HG02970 (cell line): ENCODE data around the gene CSRNP3.

Experiments
- ATAC-seq: cut with Tn5 transposase; IDR thresholded peaks from one replicate; pipeline ENCODE4 v1.9.1; 2021; ENCODE audit warnings: mild to moderate bottlenecking, moderate library complexity, moderate number of reproducible peaks; ENCODE audit not compliant: unreplicated experiment, low FRiP score

CSRNP3 gene, protein sequence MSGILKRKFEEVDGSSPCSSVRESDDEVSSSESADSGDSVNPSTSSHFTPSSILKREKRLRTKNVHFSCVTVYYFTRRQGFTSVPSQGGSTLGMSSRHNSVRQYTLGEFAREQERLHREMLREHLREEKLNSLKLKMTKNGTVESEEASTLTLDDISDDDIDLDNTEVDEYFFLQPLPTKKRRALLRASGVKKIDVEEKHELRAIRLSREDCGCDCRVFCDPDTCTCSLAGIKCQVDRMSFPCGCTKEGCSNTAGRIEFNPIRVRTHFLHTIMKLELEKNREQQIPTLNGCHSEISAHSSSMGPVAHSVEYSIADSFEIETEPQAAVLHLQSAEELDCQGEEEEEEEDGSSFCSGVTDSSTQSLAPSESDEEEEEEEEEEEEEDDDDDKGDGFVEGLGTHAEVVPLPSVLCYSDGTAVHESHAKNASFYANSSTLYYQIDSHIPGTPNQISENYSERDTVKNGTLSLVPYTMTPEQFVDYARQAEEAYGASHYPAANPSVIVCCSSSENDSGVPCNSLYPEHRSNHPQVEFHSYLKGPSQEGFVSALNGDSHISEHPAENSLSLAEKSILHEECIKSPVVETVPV

DNA sequence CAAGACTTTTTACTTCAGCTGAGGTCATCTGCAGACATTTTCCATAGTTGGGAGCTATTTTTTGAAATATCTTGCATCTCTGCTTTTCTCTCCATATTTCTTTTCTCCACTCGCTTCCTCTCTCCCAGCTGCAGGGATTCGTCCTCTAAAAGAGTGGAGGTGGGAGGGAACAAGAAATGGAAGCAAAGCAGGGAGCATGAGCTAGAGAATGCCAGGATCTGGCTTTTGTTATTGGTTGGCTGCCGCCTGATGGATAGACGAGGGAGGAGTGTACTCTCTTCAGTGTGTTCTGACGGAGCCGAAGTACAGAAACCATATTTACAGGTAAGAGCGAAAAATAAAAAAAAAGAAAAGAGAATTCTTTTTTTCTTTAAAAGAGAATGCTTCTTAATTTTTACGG, at the start of gene CSRNP3:
CSRNP3 (plus strand) TSS at position 282 of the 400 bp plus-strand sequence. CDS start 125,368 bp downstream, outside the sequence.
- no peak for ATAC-seq

DNA sequence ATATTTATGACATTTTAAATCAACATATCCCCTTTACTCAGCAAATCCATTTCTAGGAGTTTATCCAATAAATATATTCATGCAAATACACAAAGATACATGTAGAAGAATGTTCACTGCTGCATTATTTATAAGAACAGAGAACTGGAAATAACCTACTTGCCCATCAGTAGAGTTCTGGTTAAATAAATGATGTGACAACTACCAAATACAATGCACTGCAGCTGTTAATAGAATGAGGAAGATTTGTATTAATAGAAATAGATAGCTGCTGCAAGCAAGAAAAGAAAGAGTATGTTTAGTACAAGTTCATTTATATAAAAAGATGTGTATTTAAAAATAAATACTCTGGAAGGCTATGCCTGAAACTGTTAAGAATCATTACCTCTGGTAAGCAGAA, 49.3 kb upstream of the CSRNP3 start:
- no peak for ATAC-seq

DNA sequence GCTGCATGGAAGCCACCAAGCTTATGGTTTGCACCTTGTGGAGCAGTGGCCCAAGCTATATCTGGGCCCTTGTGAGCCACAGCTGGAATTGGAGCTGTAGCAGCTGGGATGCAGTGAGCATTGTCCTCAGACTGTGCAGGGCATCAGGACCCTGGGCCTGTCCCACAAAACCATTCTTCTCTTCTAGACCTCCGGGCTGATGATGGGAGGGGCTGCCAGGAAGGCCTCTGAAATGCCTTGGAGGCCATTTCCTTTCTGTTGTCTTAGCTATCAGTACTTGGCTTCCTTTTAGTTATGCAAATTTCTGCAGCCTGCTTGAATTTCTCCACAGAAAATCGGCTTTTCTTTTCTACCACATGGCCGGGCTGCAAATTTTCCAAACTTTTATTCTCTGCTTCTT, 46.4 kb upstream of the CSRNP3 start:
- no peak for ATAC-seq

DNA sequence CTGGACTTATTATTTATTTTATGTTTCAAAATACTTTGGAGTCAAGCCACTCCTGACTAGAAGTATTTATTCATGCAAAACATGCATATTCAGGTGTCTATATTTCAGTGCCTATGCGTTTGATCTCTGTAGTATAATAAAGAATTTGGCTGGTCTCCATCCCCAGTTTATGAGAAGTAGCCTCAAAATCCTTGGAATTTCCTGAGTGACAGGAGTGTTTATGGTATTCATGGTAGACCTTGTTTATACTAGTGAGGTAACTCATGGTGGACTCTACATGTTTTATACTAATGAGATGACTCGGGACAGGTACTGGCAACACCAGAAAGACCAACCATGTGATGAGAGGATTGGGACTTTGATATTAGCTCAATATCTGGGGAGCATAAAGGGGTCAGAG, 43.9 kb upstream of the CSRNP3 start:
- no peak for ATAC-seq

DNA sequence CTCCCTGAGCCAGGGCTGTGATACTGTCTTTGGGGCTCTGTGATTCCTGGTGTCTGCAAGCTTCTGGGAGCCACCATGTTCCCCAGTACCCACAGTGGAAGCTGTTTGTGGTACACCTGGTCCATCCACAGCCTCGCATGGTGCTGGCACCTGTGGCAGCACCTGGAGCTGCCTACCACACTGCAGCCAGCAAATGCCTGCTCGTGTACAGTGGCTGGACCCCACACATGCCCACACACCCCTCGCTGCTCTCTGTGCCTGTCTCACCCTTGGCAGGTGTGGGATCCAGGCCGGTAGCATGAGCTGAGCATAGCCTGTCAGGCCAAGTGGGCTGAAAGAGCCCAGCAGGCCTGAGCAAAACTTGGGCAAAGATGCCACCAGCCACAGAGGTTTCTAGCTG, 41.8 kb upstream of the CSRNP3 start:
- ATAC-seq: no peak

DNA sequence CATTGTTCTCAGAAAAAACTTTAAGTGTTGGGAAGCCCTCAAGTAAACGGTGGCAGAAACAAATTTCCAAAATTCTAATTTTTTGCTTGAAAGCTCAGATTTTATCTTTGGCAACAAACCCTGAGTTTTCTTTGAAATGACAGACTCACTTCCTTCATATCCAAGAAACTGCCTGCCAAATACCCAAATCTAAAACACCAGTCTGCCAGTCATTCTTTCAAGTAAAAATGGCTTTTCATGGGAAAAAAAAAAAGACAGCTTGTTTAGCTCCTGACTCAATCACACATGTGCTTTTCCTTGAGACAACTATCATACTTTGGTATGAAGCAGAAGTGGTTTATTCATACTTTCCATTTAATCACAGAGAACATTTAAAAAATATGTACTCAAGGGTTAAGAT, 40.6 kb upstream of the CSRNP3 start:
- ATAC-seq: no peak

DNA sequence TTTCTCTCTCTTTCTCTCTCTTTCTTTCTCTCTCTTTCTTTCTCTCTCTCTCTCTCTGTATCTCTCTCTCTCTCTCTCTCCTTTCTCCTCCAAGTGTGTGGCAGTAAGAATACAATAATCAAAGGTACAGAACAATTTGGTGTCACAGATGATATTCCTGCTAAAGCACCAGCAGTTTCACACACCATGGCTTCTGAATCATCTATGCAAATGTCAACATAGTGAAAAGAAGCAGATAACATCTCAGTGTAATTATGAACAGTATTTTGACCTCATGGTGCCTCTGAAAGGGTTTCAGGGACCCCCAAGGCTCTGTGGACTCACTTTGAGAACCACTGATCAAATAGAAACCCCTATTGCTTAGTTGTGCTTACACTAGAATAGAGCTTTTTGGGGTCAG, 38.5 kb upstream of the CSRNP3 start:
- no peak for ATAC-seq

DNA sequence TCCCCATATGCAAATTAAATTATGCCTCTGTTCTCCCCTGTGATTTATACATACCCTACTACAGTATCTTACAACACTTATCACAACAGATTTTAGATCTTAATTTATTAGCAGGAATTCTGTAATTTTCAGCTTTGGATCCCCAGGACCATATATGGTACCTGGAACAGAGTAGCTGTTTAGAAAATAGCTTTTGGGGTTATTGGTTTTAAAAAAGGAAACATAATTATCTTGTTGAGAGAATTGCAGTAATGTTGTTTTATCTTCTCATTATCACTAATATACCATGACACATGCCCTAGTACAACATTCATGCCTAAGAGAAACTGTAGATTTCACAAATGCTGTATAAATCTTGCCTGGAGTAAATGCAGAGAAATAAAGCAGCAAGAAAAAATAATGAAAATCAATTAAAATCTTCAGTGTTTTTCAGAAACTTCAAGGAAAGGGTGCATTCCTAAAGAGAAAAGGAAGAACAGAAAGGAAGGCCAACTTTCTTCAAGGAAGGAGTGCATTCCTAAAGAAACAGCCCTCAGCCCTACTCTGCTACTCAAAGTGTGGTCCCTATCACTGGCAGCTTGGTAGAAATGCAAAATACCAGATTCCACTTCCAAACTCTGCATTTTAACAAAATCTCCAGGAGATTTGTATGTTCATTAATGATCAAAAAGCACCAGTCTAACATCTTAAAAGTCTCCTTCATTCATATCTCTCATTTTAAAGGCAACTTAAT, 37.1 kb upstream of the CSRNP3 start:
- no peak for ATAC-seq

DNA sequence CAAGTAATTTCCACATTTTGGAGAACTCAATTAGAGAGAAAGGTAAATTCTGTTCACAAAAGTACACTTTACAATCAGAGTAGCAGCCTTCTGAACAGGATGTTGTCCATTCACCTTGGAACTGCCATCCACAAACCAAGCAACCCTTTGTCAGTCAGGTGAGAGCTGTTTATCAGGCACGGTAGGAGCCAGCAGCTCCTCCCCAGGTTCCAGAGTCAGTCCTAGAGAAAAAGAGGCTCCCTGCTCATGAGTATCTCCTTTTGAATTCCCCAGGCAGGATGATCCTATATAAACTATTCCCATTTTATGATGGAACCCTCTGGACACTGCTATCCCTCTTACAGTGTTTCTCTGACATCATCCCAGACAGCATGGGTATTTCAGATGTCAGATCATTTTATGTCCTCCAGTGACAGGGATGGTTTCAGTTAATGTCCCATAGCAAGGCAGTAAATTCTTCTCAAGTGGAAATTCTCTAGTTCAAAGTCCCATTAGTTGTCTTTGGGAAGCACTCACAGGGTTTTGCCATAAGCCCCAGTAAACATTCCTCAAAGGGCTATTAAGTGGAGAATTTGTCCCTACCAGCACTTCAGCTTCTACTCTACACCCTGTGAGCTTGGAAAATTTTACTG, 34.5 kb upstream of the CSRNP3 start:
- ATAC-seq: no peak

DNA sequence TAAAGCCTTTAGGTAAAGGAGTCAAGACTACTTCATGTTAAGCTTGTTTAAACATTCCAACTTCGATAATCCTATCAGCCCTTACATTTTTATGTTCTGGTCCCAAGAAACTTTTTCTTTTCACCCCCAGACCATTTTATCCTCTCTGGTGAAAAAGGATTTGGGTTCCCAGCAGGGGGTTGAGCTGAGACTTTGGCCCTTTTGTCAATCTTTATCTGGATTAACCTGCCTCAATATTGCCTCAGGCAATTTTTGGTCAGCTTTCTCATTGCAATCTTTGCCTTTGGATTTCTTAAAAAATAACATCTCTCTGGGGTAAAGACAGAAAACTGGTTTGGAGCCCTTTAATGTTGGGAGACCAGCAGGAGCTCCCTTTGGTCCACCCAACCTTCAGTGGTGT, 33.9 kb upstream of the CSRNP3 start:
- no peak for ATAC-seq

DNA sequence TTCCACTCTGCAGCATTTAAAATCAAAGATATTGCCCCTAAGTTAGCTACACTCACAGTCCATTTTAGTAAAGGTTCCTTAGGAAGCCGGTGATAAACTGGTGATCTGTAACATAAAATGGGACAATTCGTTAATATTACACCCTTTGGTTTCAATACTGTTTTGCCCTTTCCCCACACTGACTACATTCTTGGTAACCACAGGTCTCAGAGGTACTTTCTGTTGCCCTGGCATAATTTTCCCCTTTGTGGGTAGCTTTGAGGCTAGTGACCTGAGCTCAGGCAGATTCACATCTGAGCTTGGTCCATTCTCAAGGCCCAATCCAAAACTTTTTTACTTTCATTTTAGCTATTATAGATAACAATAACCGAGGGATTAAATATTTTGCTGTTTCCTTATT, 32.9 kb upstream of the CSRNP3 start:
- ATAC-seq: no peak

DNA sequence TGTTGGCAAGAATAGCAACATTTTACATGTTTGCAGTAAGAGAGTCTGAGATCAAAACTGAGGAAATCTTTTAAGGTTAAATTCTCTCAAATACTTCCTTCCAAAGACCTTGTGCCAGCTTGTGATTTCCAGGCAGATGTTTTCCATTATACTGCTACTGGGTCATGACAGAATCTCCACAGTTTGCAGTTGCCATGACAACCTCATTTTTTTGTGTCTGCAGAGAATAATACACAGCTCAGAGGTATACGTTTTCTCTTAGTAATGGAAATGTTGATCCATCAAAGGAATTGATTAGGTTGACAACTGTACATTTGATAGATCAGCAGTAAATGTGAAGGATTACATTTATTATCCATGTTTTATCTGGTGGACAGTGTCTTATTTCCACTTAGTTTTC, 29.1 kb upstream of the CSRNP3 start:
- ATAC-seq: no peak

DNA sequence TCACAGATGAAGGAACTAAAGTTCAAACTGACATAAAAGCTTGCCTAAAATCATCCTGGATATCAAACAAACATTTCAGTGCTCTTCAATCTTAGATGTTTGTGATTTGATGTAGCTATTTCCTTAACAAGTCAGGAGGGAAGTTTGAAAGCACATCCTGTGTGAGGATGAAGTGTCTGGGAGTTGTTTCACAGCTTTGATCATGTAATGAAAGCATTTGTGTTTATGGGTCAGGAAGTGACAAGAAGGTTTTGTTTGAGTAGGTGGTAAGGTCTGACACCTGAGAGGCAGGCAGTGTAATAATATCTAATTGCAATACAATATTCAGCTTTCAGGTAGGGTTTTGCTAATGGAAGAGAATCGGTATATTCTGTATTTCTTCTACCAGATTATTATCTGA, 26.0 kb upstream of the CSRNP3 start:
- no peak for ATAC-seq

DNA sequence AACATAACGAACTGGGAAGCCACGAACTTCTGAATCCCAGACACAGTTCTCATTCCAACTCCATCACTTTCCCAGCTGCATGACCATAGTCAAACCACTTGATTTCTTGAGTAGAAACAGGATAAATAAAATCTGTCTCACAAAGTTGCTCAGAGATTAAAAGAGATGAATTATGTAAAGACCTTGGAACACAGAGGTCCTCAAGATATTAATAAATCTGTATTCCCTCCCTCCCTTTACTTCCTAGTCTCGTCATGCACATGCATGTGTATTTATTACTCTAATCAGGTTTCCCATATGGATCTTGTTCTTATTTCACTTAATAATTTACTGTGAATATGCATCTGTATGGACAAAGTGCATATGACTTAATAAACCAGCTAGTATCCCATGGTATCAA, 21.1 kb upstream of the CSRNP3 start:
- no peak for ATAC-seq

DNA sequence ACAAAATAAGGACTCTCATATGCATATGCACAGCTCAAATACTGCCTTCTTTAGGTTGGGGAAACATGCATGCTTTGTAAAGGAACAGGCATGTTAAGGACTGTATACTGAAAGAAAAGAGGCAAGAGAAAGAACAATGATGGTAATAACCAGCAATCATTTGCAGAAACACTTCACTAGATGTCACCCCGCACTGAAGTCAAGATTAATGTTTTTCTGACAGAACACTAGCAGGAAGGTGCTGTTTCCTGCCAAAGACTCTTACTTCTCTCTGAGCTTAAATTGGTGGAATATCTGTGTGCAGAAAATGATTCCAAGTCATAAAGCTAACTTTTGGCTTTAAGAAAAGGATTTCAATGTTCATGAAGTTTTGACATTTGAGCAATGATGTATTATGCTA, 19.3 kb upstream of the CSRNP3 start:
- no peak for ATAC-seq

DNA sequence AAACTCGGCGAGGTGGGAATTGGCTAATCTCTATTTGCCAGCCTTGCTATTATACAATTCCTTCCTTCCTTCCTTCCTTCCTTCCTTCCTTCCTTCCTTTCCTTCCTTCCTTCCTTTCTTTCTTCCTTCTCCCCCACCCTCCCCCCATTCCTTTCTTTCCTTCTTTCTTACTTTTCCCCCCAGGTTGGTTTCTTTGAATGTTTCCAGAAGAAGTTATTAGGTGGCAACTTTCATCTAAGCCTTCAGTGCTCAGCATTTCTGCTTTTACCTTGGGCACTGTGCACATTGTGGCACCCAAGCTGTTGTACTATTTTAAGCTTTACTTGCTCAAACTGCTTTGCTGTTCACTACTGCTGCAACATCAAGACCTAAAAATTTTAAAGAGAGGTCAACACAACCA, 17.2 kb upstream of the CSRNP3 start:
- no peak for ATAC-seq

DNA sequence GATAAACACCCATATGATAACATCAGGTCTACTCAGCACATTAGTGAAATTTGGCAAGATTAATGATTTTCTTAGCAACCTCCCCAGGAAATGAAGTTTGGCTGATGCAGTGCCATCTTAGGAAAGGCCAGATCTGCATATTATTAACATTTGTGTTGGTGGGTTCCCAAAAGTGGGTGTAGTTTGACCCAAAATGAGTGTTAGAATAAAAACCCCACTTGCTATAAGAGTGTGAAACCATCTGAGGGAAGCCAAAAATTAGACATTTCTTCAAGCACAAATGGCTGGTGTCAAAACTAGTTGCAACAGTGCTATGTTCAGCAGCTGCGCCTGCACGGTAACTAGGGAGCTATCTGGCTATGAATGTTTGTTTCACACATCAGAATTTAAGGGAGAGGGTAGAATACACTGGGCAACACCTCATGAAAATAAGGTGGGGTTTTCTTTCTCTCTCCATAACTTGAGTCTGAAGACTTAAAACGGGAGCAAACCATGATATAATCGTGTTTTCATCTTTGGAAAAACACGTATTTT, 15.9 kb upstream of the CSRNP3 start:
- no peak for ATAC-seq

DNA sequence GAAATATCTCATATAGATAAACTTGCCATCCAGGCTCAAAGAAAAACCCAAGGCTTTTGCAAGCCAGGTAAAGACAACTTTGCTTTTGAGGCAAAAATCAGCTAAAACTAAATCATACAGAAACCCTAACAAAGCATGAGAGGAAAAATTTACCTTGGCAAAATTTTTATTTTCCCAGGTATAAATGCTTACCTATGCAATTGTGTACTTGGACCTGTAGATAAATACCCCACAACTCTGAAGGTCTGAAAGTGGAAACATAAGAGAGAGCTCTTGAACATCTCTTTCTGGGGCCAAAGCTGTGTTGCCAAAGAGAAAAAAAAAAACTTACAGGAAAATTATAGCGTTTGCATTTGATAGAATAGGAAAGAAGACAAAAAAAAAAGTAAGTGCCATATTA, 14.6 kb upstream of the CSRNP3 start:
- no peak for ATAC-seq

DNA sequence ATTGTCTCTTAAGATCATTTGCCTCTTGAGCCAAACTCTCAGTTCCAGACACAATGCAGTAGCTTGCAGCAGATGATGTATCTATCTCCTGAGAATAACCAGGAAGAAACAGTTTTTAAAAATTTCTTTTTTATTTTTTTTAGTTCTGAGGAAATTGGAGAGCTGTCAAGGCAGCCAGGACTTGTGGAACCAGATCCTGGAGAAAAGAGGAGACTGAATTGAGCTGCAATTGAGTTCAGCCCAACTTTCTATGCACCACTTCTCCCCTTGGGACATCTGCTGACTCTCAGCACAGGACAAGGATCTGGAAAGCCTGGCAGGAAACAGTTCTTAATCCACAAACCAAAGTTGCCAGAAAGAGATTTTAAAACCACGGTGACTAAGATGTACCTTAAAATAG, 13.5 kb upstream of the CSRNP3 start:
- no peak for ATAC-seq

DNA sequence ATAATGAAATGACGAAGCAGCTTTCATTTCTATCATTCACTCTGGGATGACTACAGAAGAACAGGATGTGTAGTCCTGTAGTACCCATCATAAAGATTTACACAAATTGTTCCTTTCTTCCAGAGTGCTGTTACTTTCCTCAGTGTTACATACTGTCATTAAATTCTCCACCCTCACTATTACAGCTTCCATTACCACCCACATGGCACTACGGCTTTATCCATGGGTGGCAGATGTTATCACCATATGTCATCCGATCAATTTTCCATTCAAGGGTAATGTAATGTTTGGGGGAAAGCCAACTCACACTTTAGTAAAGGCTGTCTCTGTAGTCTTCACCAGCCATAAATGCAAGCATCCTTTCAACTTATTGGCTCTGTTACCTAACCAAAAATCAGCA, 7.1 kb upstream of the CSRNP3 start:
- ATAC-seq: no peak

DNA sequence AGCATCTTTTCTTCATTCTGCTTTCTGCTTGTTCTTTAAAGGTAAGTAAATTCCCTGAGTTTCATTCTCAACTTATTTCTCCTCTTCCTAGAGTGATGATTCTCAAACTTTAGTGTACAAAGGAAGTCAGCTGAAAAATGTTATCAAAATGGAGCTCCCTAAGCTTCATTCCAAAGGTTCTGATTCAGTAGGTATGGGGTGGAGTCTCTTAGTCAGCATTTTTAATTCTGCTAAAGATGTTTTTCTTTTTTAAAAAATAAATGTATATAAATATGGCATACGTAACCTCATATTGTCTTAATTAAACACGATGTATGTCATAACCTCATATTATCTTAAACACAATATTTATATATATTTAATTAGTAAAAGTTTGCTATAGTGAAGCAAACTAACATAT, 3.1 kb upstream of the CSRNP3 start:
- no peak for ATAC-seq
